Gastrocnemius medialis (tissue), 4 donors: ENCODE measurements around the gene KCNH2. TPM values are rescaled to one million over a fixed set of nuclear protein-coding genes. Genes with fewer than 3 reads are reported as not detected.
A peak's percentile ranks its signal among the peaks of the same experiment; 100 is the strongest.

Source experiments
- ATAC-seq, 2 donors: fragments of 150-250 bp; one replicate each; pipeline ENCODE4 v1.9.1; 2016
- DNase-seq, 2 donors: peaks; one replicate each; pipeline ENCODE4 v3.0.0-alpha.2; 2019
- H3K27ac ChIP-seq, 4 donors: fragments of 200-600 bp; sonication (generic); 1 replicate in 1 of 4; 2 replicates in 3 of 4; pipeline ENCODE4 v1.5.1; 2016 to 2018; ENCODE audit warnings: mild to moderate bottlenecking in 2 of 4, moderate library complexity in 1 of 4
- H3K27me3 ChIP-seq, 3 donors: fragments of 200-600 bp; sonication (generic) in 2 of 3; 1 replicate in 1 of 3; 2 replicates in 2 of 3; pipeline versions ENCODE4 v1.5.1 to v1.6.0; 2016 to 2019; ENCODE audit warnings: mild to moderate bottlenecking in 1 of 3, moderate library complexity in 1 of 3
- H3K36me3 ChIP-seq, 2 donors: fragments of 200-600 bp; sonication (generic) in 1 of 2; one replicate each; pipeline ENCODE4 v1.5.1; 2017 to 2018
- H3K4me1 ChIP-seq, 2 donors: fragments of 200-600 bp; sonication (generic) in 1 of 2; one replicate each; pipeline ENCODE4 v1.5.1; 2016 to 2017; ENCODE audit warnings: mild to moderate bottlenecking in 2 of 2
- H3K4me3 ChIP-seq, 4 donors: fragments of 200-600 bp; sonication (generic) in 3 of 4; 1 replicate in 1 of 4; 2 replicates in 3 of 4; pipeline ENCODE4 v1.5.1; 2016 to 2019; ENCODE audit warnings: mild to moderate bottlenecking in 2 of 4
- H3K9me3 ChIP-seq, 3 donors: fragments of 200-600 bp; sonication (generic) in 2 of 3; 1 replicate in 1 of 3; 2 replicates in 2 of 3; pipeline ENCODE4 v1.5.1; 2016 to 2019
- POLR2A ChIP-seq, 2 donors: fragments of 450-650 bp; IDR thresholded peaks; one replicate each; pipeline ENCODE4 v1.6.1; 2017; ENCODE audit warnings: antibody characterized with exemption in 2 of 2, mild to moderate bottlenecking in 2 of 2, moderate library complexity in 2 of 2
- in situ Hi-C, 4 donors: fragments of 200-750 bp; cut with MboI; loops; one replicate each; pipeline versions ENCODE4 v1.15.0 to v1.8.0; 2017; ENCODE audit warnings: low sequenced_read_pairs in 4 of 4
- intact Hi-C: fragments of 100-400 bp; cut with DNase I; formaldehyde crosslinking; loops from one replicate; pipeline ENCODE4 v1.15.1; 2023; ENCODE audit warnings: low total_unique reads
- total RNA-seq, 4 donors: library from RNA; depleted of rRNA; stranded (reverse); fragments of >200 nt; gene quantifications; one replicate each; pipeline versions ENCODE4 v1.1.0 to v1.2.3, GENCODE V29; 2016
- TF ChIP-seq, protein P1 (sequence below), 5 experiments: fragments of 450-650 bp in 3 of 5; fragments of 200-600 bp in 2 of 5; sonication (generic) in 2 of 5; IDR thresholded peaks in 4 of 5; conservative IDR thresholded peaks in 1 of 5; 1 replicate in 4 of 5; 2 replicates in 1 of 5; pipeline ENCODE4 v1.5.1; 2016 to 2019; ENCODE audit warnings: antibody characterized with exemption in 5 of 5, mild to moderate bottlenecking in 3 of 5, moderate library complexity in 3 of 5

The KCNH2 gene
- total RNA-seq, 4 donors from 2014 or later: 0.19 to 1.00 (median 0.46) TPM; not detected in 1

DNA sequence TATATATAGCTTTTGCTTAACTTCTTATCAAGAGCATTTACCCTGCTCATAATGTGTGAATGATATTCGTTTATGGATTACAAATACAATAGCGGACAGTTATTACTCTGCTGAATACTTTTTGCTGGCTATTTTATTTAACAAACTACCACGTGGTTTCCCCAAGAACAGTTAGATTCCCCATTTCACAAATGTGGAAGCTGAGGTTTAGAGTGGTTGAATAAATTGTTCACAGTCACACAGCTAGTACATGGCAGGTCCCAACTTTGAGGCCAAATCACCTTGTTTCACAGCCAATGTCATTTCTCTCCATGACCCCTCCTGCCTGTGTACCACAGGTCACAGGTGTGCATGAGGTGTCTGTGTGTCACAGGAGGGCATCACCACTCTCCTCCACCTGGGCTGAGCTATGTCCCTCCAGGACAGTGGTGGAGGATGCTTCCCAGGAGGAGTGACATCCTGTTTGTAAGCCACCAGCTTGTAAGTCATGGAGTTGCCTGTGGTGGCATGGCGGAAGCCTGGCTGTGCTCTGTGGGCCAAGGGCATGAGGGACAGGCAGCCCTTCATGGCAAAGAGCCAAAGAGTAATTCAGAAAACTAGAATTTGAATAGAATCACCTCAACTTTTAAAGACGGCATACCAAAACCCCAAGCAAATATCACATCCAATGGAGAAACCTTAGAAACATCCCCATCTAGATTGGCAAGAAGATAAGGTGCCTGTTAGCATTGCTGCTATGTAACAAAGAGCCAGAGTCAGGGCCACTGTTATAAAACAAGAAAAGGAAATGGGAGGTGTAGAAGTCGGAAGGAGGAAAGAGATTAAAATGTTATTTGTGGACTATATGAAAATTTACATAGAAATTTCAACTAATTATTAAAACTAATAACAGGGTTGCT is 73.9 kb downstream of the KCNH2 start:
- Histone ChIP-seq H3K9me3 (no peaks in the 10 kb centered on the region), H3K36me3 (no peaks in the 10 kb centered on the region), H3K27ac (no peak overlapping the region), H3K4me3 (no peak overlapping the region), H3K4me1 (peaks cover 0 to 6% of the 10 kb centered on the region in 2 donors), H3K27me3 (peaks cover 0 to 3% (median under 1%) of the 10 kb centered on the region in 3 donors)
- ATAC-seq: peak in 1 of 2 donors; percentile 36
- no peak for DNase-seq
- in situ Hi-C loops (loop anchor here in 2 of 4 donors (5.0 to 10.0 kb wide), 2 partner anchors 81 to 83 kb away; no protein-coding TSS in a partner anchor), intact Hi-C loops (no loop called here)
- TF ChIP-seq, protein P1, sequence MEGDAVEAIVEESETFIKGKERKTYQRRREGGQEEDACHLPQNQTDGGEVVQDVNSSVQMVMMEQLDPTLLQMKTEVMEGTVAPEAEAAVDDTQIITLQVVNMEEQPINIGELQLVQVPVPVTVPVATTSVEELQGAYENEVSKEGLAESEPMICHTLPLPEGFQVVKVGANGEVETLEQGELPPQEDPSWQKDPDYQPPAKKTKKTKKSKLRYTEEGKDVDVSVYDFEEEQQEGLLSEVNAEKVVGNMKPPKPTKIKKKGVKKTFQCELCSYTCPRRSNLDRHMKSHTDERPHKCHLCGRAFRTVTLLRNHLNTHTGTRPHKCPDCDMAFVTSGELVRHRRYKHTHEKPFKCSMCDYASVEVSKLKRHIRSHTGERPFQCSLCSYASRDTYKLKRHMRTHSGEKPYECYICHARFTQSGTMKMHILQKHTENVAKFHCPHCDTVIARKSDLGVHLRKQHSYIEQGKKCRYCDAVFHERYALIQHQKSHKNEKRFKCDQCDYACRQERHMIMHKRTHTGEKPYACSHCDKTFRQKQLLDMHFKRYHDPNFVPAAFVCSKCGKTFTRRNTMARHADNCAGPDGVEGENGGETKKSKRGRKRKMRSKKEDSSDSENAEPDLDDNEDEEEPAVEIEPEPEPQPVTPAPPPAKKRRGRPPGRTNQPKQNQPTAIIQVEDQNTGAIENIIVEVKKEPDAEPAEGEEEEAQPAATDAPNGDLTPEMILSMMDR (IDR thresholded peaks at IDR 0.05 in 4 of 5, conservative IDR thresholded peaks at IDR 0.05 in 1 of 5): no peak
- no peak for TF ChIP-seq POLR2A (IDR thresholded peaks at IDR 0.05)

DNA sequence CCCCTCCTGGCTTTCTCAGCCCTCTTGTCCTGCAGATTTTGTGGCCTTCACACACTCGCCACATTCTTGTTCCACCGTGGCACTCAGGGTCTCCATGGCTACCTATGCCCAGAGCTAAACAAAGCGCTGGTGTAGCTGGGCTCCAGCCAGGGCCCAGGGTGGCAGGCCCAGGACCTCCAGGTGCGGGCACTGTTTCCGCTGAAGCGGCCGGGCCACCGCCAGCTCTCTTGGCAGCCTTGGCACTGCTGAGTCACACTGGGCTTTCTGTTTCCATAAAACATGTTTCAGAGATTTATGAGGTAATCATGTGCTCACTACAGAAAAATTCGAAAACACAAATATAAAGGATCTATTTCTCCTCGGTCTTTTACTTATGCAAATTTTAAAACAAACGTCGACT is 74.5 kb downstream of the KCNH2 start:
- no peak for DNase-seq
- Histone ChIP-seq H3K4me3 (no peak overlapping the region), H3K9me3 (no peaks in the 10 kb centered on the region), H3K36me3 (no peaks in the 10 kb centered on the region), H3K4me1 (peaks cover 0 to 7% of the 10 kb centered on the region in 2 donors), H3K27ac (no peak overlapping the region), H3K27me3 (peaks cover 0 to 7% (median 3%) of the 10 kb centered on the region in 3 donors)
- TF ChIP-seq, protein P1 (IDR thresholded peaks at IDR 0.05 in 4 of 5, conservative IDR thresholded peaks at IDR 0.05 in 1 of 5): no peak
- TF ChIP-seq POLR2A (IDR thresholded peaks at IDR 0.05): no peak
- no peak for ATAC-seq
- intact Hi-C loops: no loop called here
- in situ Hi-C loops: loop anchor here in 2 of 4 donors (5.0 to 10.0 kb wide), 2 partner anchors 81 to 84 kb away; no protein-coding TSS in a partner anchor

- H3K27ac ChIP-seq: no peak overlapping the region
- no peaks in the 10 kb centered on the region for H3K36me3 ChIP-seq
- ATAC-seq (no peak), DNase-seq (no peak)
- H3K4me1 ChIP-seq: peaks cover 0 to 11% of the 10 kb centered on the region in 2 donors
- intact Hi-C loops (no loop called here), in situ Hi-C loops (loop anchor here in 2 of 4 donors (5.0 to 10.0 kb wide), 2 partner anchors 82 to 85 kb away; no protein-coding TSS in a partner anchor)
- no peak overlapping the region for H3K4me3 ChIP-seq
- H3K27me3 ChIP-seq: peaks cover 0 to 13% (median 3%) of the 10 kb centered on the region in 3 donors
- TF ChIP-seq POLR2A (IDR thresholded peaks at IDR 0.05): no peak
- TF ChIP-seq, protein P1 (IDR thresholded peaks at IDR 0.05 in 4 of 5, conservative IDR thresholded peaks at IDR 0.05 in 1 of 5): no peak
- H3K9me3 ChIP-seq: no peaks in the 10 kb centered on the region
Observed at GRCh38 chr7:150902078-150903033, 75.8 kb downstream of the KCNH2 start.

DNA sequence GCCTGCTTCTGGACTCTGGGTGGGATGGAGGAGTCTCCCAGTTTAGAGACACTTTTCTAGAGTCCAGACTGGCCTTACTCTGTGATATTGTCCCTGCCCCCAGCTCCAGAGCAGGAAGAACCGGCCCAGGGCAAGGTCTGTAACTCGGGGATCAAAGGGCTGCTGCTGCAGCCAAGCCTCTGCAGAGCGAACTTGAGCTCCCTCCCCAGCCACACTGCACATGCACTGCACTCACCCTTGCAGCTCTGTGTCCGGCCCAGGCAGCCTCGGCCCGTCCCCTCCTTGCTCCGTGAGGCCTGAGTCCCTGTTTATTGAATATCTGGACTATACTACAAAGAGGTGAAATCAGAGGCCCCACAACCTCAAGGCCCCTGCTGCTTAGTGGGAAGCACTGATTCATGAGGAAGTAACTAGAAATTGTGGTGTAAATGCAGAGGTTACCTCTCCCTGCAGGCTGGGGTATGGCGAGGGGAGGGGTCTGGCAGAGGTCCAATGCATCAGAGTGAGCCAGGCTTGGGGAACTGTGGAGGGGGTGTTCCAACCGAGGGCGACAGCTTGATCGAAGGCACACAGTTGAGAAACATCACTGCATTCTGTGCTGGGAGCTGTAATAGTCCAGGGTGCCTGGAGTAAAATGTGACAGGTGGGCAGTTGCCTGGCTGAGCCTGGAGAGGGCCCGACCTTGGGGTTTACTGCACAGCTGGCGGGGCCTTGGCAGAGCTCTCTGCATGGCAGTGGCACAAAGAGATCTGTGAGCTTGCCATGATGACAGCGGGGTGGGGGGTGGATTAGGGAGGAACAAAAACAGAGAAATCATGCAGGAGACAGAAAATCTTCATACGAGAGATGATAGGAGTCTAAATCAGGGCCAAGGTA is 76.7 kb downstream of the KCNH2 start:
- no peak overlapping the region for H3K4me3 ChIP-seq
- DNase-seq (no peak), ATAC-seq (no peak)
- in situ Hi-C loops (loop anchor here in 2 of 4 donors (5.0 to 10.0 kb wide), 2 partner anchors 83 to 86 kb away; no protein-coding TSS in a partner anchor), intact Hi-C loops (no loop called here)
- no peaks in the 10 kb centered on the region for H3K36me3 ChIP-seq
- H3K9me3 ChIP-seq: no peaks in the 10 kb centered on the region
- peaks cover 0 to 11% of the 10 kb centered on the region in 2 donors for H3K4me1 ChIP-seq
- H3K27me3 ChIP-seq: peaks cover 0 to 13% (median 5%) of the 10 kb centered on the region in 3 donors
- no peak for TF ChIP-seq POLR2A (IDR thresholded peaks at IDR 0.05)
- TF ChIP-seq, protein P1 (IDR thresholded peaks at IDR 0.05 in 4 of 5, conservative IDR thresholded peaks at IDR 0.05 in 1 of 5): no peak
- no peak overlapping the region for H3K27ac ChIP-seq
